HCT116 (cell line): Measurements from ENCODE around the gene OGG1. TPM values are rescaled to one million over a fixed set of nuclear protein-coding genes. Genes with fewer than 3 reads are reported as not detected.

Experiments
- ATAC-seq: fragments of 200-7000 bp; cut with Tn5 transposase; 2 replicates; pipeline ENCODE4 v1.9.1; 2020; ENCODE audit warnings: mild to moderate bottlenecking, moderate library complexity
- BruUV-seq: library from RNA; stranded (reverse); fragments of 400-500 nt; replicated peaks from 2 replicates; lab custom pipeline; 2021; lab: Mats Ljungman, UMichigan
- CTCF ChIA-PET: fragments of 300-600 bp; sonication (Branson Sonifier 250); formaldehyde crosslinking; loops from one replicate; lab custom pipeline; 2021; ENCODE audit warnings: antibody characterized with exemption; lab: Charles Lee
- POLR2A ChIA-PET: fragments of 300-600, 350-600 bp; sonication (Branson Sonifier 250); formaldehyde crosslinking; loops from one replicate; lab custom pipeline; 2021; ENCODE audit warnings: antibody characterized with exemption; lab: Charles Lee
- RAD21 ChIA-PET, 2 experiments: fragments of 300-600 bp; sonication (Branson Sonifier 250); formaldehyde crosslinking; loops; one replicate each; lab custom pipeline; 2023; ENCODE audit warnings: low total read pairs in 2 of 2; ENCODE audit not compliant: uncharacterized antibody in 2 of 2, unreplicated experiment in 2 of 2, low non-redundant PET in 1 of 2; lab: Charles Lee
- DNase-seq: peaks from one replicate; pipeline ENCODE4 v3.0.0-alpha.2; 2010; ENCODE audit warnings: low read depth, low spot score
- H2AFZ ChIP-seq: fragments of 200-600 bp; shearing (Covaris generic), sonication (generic); 2 replicates; pipeline ENCODE4 v1.6.1; 2017; ENCODE audit warnings: low read depth, mixed run types, mixed read lengths, antibody characterized with exemption, low read length; ENCODE audit not compliant: poor library complexity, severe bottlenecking
- H3K27ac ChIP-seq: 2 replicates; pipeline ENCODE4 v1.5.1; 2012; ENCODE audit warnings: low read depth, low read length
- H3K27me3 ChIP-seq: fragments of 200-600 bp; sonication (generic); 2 replicates; pipeline ENCODE4 v1.6.1; 2016; ENCODE audit warnings: mixed run types, low read length, mixed read lengths; ENCODE audit not compliant: insufficient read depth
- H3K36me3 ChIP-seq, 2 experiments: fragments of 200-500 bp in 1 of 2; fragments of 200-600 bp in 1 of 2; sonication (Bioruptor generic) in 1 of 2; sonication (generic) in 1 of 2; 2 replicates each; pipeline versions ENCODE4 v1.5.1 to v1.6.1; 2014 to 2016; ENCODE audit warnings: low read length in 2 of 2, inconsistent platforms in 1 of 2, mixed read lengths in 1 of 2, mixed run types in 1 of 2; ENCODE audit not compliant: insufficient read depth in 2 of 2, control insufficient read depth in 1 of 2
- H3K4me1 ChIP-seq, 2 experiments: fragments of 200-600 bp in 1 of 2; sonication (generic) in 1 of 2; 2 replicates each; pipeline versions ENCODE4 v1.5.1 to v1.6.1; 2012 to 2017; ENCODE audit warnings: low read length in 2 of 2, inconsistent platforms in 1 of 2, mild to moderate bottlenecking in 1 of 2, mixed read lengths in 1 of 2, mixed run types in 1 of 2, moderate library complexity in 1 of 2; ENCODE audit not compliant: insufficient read depth in 2 of 2, control insufficient read depth in 1 of 2
- H3K4me2 ChIP-seq: fragments of 200-600 bp; sonication (generic); 2 replicates; pipeline ENCODE4 v1.6.1; 2017; ENCODE audit warnings: mixed run types, low read length, mixed read lengths
- H3K4me3 ChIP-seq, 2 experiments: fragments of 200-600 bp in 1 of 2; sonication (generic) in 1 of 2; replicated peaks in 1 of 2; 2 replicates each; pipeline ENCODE4 v1.5.1; 2011 to 2016; ENCODE audit warnings: low read length in 2 of 2, control low read depth in 1 of 2, low read depth in 1 of 2, mild to moderate bottlenecking in 1 of 2, mixed read lengths in 1 of 2, mixed run types in 1 of 2
- H3K79me2 ChIP-seq: fragments of 200-600 bp; sonication (generic); 2 replicates; pipeline ENCODE4 v1.6.1; 2017; ENCODE audit warnings: mild to moderate bottlenecking, mixed run types, low read length, moderate library complexity, mixed read lengths; ENCODE audit not compliant: insufficient read depth
- H3K9ac ChIP-seq: fragments of 200-600 bp; sonication (generic); 2 replicates; pipeline ENCODE4 v1.6.1; 2016; ENCODE audit warnings: low read length, mixed read lengths
- H3K9me2 ChIP-seq: fragments of 200-600 bp; sonication (generic), shearing (Covaris generic); 2 replicates; pipeline ENCODE4 v1.6.1; 2017; ENCODE audit warnings: mixed run types, mild to moderate bottlenecking, moderate library complexity; ENCODE audit not compliant: insufficient read depth
- H3K9me3 ChIP-seq, 2 experiments: fragments of 200-500 bp in 1 of 2; fragments of 200-600 bp in 1 of 2; sonication (Bioruptor generic) in 1 of 2; sonication (generic) in 1 of 2; 2 replicates each; pipeline ENCODE4 v1.6.1; 2014 to 2017; ENCODE audit warnings: low read length in 2 of 2, mixed read lengths in 2 of 2, inconsistent platforms in 1 of 2, low read depth in 1 of 2, mild to moderate bottlenecking in 1 of 2, mixed run types in 1 of 2, moderate library complexity in 1 of 2; ENCODE audit not compliant: control insufficient read depth in 1 of 2, insufficient read depth in 1 of 2
- H4K20me1 ChIP-seq: fragments of 200-600 bp; sonication (generic), shearing (Covaris generic); 2 replicates; pipeline ENCODE4 v1.6.1; 2017; ENCODE audit warnings: mixed run types, mild to moderate bottlenecking, moderate library complexity; ENCODE audit not compliant: insufficient read depth
- CBX3 ChIP-seq: IDR thresholded peaks from 2 replicates; pipeline ENCODE4 v1.6.1; 2012; ENCODE audit warnings: low read depth
- CEBPB ChIP-seq: IDR thresholded peaks from 2 replicates; pipeline ENCODE4 v1.6.1; 2012; ENCODE audit warnings: low read depth
- CTCF ChIP-seq, 3 experiments: fragments of 200-600 bp in 1 of 3; sonication (generic) in 1 of 3; IDR thresholded peaks in 2 of 3; conservative IDR thresholded peaks in 1 of 3; 2 replicates each; pipeline ENCODE4 v1.5.1; 2012 to 2017; ENCODE audit warnings: low read depth in 2 of 3, low read length in 2 of 3, antibody characterized with exemption in 1 of 3, borderline replicate concordance in 1 of 3, control low read depth in 1 of 3, mild to moderate bottlenecking in 1 of 3, mixed read lengths in 1 of 3, mixed run types in 1 of 3, moderate library complexity in 1 of 3; ENCODE audit not compliant: insufficient read depth in 1 of 3
- EGR1 ChIP-seq: IDR thresholded peaks from 2 replicates; pipeline ENCODE4 v1.6.1; 2012; ENCODE audit warnings: low read depth
- ELF1 ChIP-seq: IDR thresholded peaks from 2 replicates; pipeline ENCODE4 v1.6.1; 2012; ENCODE audit warnings: low read depth, borderline replicate concordance
- EZH2 ChIP-seq: fragments of 200-600 bp; sonication (generic); IDR thresholded peaks from 2 replicates; pipeline ENCODE4 v1.6.1; 2017; ENCODE audit warnings: antibody characterized with exemption, mixed run types
- EZH2phosphoT487 ChIP-seq: fragments of 200-600 bp; IDR thresholded peaks from 2 replicates; pipeline ENCODE4 v1.6.1; 2018; ENCODE audit warnings: antibody characterized with exemption, borderline replicate concordance
- FOSL1 ChIP-seq: IDR thresholded peaks from 2 replicates; pipeline ENCODE4 v1.6.1; 2012; ENCODE audit warnings: low read depth
- MAX ChIP-seq: IDR thresholded peaks from 2 replicates; pipeline ENCODE4 v1.6.1; 2012
- POLR2A ChIP-seq: IDR thresholded peaks from 2 replicates; pipeline ENCODE4 v1.7.0; 2011; ENCODE audit warnings: borderline replicate concordance; ENCODE audit not compliant: insufficient read depth, insufficient read length; ENCODE audit errors: extremely low read depth
- RAD21 ChIP-seq: IDR thresholded peaks from 2 replicates; pipeline ENCODE4 v1.6.1; 2012; ENCODE audit warnings: low read depth, mild to moderate bottlenecking
- REST ChIP-seq: IDR thresholded peaks from 2 replicates; pipeline ENCODE4 v1.6.1; 2012; ENCODE audit warnings: low read depth
- SP1 ChIP-seq: IDR thresholded peaks from 2 replicates; pipeline ENCODE4 v1.6.1; 2012; ENCODE audit warnings: low read depth
- SRF ChIP-seq: IDR thresholded peaks from 2 replicates; pipeline ENCODE4 v1.6.1; 2012; ENCODE audit warnings: low read depth
- TCF7L2 ChIP-seq: IDR thresholded peaks from 2 replicates; pipeline ENCODE4 v1.7.0; 2011; ENCODE audit warnings: borderline replicate concordance, inconsistent platforms; ENCODE audit not compliant: insufficient read depth, insufficient read length; ENCODE audit errors: extremely low read depth
- YY1 ChIP-seq: IDR thresholded peaks from 2 replicates; pipeline ENCODE4 v1.6.1; 2011; ENCODE audit warnings: low read length, low read depth, moderate library complexity, mild to moderate bottlenecking; ENCODE audit not compliant: insufficient replicate concordance; ENCODE audit errors: extremely low read depth
- ZBTB33 ChIP-seq: IDR thresholded peaks from 2 replicates; pipeline ENCODE4 v1.6.1; 2011; ENCODE audit warnings: mild to moderate bottlenecking, low read length, moderate library complexity; ENCODE audit not compliant: insufficient replicate concordance; ENCODE audit errors: extremely low read depth
- ZFX ChIP-seq: fragments of 450-650 bp; IDR thresholded peaks from 2 replicates; pipeline ENCODE4 v1.6.1; 2017
- ZNF274 ChIP-seq: fragments of 200-500 bp; sonication (Bioruptor generic); IDR thresholded peaks from 2 replicates; pipeline ENCODE4 v1.6.1; 2014; ENCODE audit warnings: mild to moderate bottlenecking, low read depth, low read length, inconsistent platforms
- intact Hi-C: fragments of 100-400 bp; cut with micrococcal nuclease; formaldehyde crosslinking; loops from 2 replicates; pipeline ENCODE4 v1.10.0; 2022
- total RNA-seq: library from RNA; stranded (reverse); gene quantifications from one replicate; pipeline ENCODE4 v1.2.1, GENCODE V29; 2021; ENCODE audit not compliant: unreplicated experiment

OGG1 gene
- total RNA-seq, 1 experiment from 2014 or later: 16.3 TPM

GRCh38 chr3:9744162-9744561 lies 5.6 kb upstream of the OGG1 start:
- no peaks in the 10 kb centered on the region for H3K9me2 ChIP-seq
- ChIA-PET POLR2A (no interaction called here), RAD21 (no interaction called here), CTCF (no interaction called here)
- H3K9me3 ChIP-seq: no peaks in the 10 kb centered on the region
- H3K4me3 ChIP-seq: no peak overlapping the region
- no peak for DNase-seq
- no peaks in the 10 kb centered on the region for H4K20me1 ChIP-seq
- intact Hi-C loops: no loop called here
- no peak overlapping the region for H2AFZ ChIP-seq
- H3K9ac ChIP-seq: no peak overlapping the region
- no peak overlapping the region for H3K27ac ChIP-seq
- no peak for TF ChIP-seq TCF7L2
- TF ChIP-seq REST: no peak
- TF ChIP-seq CTCF (IDR thresholded peaks at IDR 0.05 in 2 of 3, conservative IDR thresholded peaks at IDR 0.05 in 1 of 3; ENCODE audit: borderline replicate concordance in 1 of 3, insufficient read depth in 1 of 3, low read depth in 2 of 3, low read length in 2 of 3): no peak
- TF ChIP-seq ZFX: no peak
- no peak for TF ChIP-seq EGR1
- TF ChIP-seq MAX: no peak
- TF ChIP-seq POLR2A: no peak
- TF ChIP-seq SP1: no peak
- TF ChIP-seq ZNF274: no peak
- TF ChIP-seq RAD21: no peak
- no peak for TF ChIP-seq FOSL1
- no peak for TF ChIP-seq ZBTB33
- no peak for TF ChIP-seq ELF1
- TF ChIP-seq CEBPB: no peak
- no peak for TF ChIP-seq YY1
- TF ChIP-seq EZH2phosphoT487: no peak
- no peak for TF ChIP-seq CBX3
- TF ChIP-seq SRF: no peak
- no peak for TF ChIP-seq EZH2
- H3K27me3 ChIP-seq: no peaks in the 10 kb centered on the region
- no TSS peak for BruUV-seq
- ATAC-seq: no peak
- no peak overlapping the region for H3K4me2 ChIP-seq
- peaks cover 3% of the 10 kb centered on the region in 2 experiments for H3K4me1 ChIP-seq
- H3K79me2 ChIP-seq: no peaks in the 10 kb centered on the region; the same call in 1 of the 2 replicates
- H3K36me3 ChIP-seq: peaks cover 71 to 88% of the 10 kb centered on the region in 2 experiments
